Kidney epithelial cell (primary cell): ENCODE data around the gene ZNF740. TPM values are rescaled to one million over a fixed set of nuclear protein-coding genes. Genes with fewer than 3 reads are reported as not detected.

Experiments used
- DNase-seq: peaks from one replicate; pipeline ENCODE4 v3.0.0-alpha.2; 2010; ENCODE audit warnings: low read depth
- H3K27me3 ChIP-seq: 2 replicates; pipeline ENCODE4 v1.6.0; 2011; ENCODE audit warnings: low read length; ENCODE audit not compliant: control insufficient read depth, insufficient read depth
- H3K36me3 ChIP-seq: 2 replicates; pipeline ENCODE4 v1.5.1; 2011; ENCODE audit warnings: low read length; ENCODE audit not compliant: control insufficient read depth, insufficient read depth
- H3K4me3 ChIP-seq: 2 replicates; pipeline ENCODE4 v1.5.1; 2011; ENCODE audit warnings: low read depth, mild to moderate bottlenecking, control low read depth, low read length
- total RNA-seq: library from RNA; depleted of rRNA; stranded (reverse); fragments of >200 nt; gene quantifications from 2 replicates; pipeline ENCODE4 v1.2.3, GENCODE V29; 2015
- TF ChIP-seq, protein P1 (sequence below): IDR thresholded peaks from 2 replicates; pipeline ENCODE4 v1.5.1; 2011; ENCODE audit warnings: mild to moderate bottlenecking, moderate library complexity, low read length, control low read depth, inconsistent platforms; ENCODE audit not compliant: insufficient read depth, poor library complexity, severe bottlenecking

The ZNF740 gene
- total RNA-seq, 1 donor from 2014 or later = 9.9 TPM

DNA sequence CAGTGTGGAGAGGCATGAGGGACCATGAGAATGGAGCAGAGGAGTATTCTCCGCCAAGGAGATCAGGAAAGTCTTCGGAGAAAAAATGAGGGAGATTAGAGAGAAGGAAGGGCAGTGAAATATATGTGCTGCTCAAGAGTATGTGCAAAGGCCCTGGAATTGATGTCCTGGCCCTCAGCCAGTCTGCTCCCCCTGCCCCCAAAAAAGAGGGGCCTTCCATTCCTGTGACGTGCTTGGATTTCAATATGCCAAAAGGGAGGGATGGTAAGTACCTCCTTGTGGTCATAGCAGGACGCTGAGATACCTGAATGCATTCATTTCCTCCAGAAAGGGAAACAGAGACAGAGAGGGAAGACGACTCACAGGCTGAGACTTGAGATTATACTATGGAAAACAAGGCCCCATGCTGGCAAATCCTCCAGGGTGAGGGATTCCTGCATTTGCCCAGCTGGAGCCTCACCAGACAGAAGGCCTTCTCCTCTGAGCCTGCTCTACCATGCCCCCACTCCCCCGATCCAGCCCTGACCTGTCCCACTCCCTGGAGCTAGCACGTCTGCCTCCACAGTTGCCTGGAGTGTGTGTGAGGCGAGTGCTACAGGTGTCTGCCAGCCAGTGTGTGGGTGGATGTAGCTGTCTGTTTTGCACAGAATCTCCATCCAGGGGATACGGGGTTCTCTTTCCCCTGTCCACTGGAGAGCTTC, 55.4 kb downstream of the ZNF740 start:
- DNase-seq = no peak
- TF ChIP-seq, protein P1, sequence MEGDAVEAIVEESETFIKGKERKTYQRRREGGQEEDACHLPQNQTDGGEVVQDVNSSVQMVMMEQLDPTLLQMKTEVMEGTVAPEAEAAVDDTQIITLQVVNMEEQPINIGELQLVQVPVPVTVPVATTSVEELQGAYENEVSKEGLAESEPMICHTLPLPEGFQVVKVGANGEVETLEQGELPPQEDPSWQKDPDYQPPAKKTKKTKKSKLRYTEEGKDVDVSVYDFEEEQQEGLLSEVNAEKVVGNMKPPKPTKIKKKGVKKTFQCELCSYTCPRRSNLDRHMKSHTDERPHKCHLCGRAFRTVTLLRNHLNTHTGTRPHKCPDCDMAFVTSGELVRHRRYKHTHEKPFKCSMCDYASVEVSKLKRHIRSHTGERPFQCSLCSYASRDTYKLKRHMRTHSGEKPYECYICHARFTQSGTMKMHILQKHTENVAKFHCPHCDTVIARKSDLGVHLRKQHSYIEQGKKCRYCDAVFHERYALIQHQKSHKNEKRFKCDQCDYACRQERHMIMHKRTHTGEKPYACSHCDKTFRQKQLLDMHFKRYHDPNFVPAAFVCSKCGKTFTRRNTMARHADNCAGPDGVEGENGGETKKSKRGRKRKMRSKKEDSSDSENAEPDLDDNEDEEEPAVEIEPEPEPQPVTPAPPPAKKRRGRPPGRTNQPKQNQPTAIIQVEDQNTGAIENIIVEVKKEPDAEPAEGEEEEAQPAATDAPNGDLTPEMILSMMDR = no peak

DNA sequence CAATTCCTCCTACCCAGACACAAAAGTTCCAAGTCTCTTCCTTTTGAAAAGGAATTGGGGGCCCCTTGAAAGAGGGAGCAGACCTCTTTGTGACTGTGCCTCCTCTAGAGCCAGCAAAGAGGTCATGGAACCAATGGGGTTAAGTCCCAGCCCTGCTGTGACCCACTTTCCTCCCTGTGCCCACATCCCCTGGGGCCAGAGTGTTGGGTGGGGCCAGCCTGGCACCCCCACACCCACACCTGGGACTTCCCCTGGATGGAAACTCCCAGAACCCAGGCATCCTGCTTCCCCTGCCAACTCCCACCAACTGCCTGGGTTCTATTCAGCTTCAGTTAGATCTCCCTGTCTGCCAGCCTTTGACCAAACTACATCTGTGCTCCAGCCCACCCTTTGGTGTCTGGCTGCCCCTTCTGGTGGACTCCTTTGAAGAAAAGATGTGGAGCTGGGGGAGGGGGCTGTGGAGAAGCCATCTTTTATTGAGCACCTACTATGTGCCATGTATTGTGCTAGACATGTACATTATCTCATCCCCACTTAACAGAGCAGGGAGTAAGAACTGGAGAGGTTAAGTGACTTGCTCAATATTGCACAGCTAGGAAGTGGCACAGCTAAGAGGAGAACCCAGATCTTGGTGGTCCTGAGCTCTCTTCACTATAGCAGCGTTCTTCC, 56.1 kb downstream of the ZNF740 start:
- peaks cover 6% of the 10 kb centered on the region for H3K27me3 ChIP-seq
- H3K4me3 ChIP-seq = no peak overlapping the region
- DNase-seq = no peak
- TF ChIP-seq, protein P1 = no peak
- no peaks in the 10 kb centered on the region for H3K36me3 ChIP-seq

More for the DNA sequence above, 55.4 kb downstream of the ZNF740 start:
- no peaks in the 10 kb centered on the region for H3K36me3 ChIP-seq
- peaks cover 4% of the 10 kb centered on the region for H3K27me3 ChIP-seq
- no peak overlapping the region for H3K4me3 ChIP-seq

DNA sequence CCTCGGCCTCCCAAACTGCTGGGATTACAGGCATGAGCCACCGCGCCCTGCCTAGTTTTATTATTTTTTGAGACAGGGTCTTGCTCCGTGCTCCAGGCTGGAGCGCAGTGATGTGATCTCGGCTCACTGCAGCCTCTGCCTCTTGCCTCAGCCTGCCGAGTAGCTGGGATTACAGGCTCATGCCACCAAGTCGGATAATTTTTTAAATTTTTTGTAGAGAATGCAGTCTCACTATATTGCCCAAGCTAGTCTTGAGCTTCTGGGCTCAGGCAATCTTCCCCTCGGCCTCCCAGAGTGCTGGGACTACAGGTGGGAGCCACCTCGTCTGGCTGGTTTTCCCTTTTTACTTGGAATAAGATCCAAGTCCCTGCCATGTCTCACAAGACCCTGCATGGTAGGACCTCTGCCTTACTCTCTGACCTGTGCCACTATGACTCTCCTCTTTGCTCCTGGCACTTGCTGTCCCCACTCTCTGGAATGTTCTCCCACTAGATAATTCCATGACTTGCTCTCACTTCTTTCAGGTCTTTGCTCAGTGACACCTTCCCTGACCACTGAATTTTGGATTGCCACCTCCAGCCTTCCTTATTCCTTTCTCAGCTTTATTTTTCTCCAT, 59.2 kb downstream of the ZNF740 start:
- TF ChIP-seq, protein P1 = no peak
- Histone ChIP-seq H3K27me3 (peaks cover 26% of the 10 kb centered on the region), H3K4me3 (no peak overlapping the region), H3K36me3 (no peaks in the 10 kb centered on the region)
- no peak for DNase-seq

DNA sequence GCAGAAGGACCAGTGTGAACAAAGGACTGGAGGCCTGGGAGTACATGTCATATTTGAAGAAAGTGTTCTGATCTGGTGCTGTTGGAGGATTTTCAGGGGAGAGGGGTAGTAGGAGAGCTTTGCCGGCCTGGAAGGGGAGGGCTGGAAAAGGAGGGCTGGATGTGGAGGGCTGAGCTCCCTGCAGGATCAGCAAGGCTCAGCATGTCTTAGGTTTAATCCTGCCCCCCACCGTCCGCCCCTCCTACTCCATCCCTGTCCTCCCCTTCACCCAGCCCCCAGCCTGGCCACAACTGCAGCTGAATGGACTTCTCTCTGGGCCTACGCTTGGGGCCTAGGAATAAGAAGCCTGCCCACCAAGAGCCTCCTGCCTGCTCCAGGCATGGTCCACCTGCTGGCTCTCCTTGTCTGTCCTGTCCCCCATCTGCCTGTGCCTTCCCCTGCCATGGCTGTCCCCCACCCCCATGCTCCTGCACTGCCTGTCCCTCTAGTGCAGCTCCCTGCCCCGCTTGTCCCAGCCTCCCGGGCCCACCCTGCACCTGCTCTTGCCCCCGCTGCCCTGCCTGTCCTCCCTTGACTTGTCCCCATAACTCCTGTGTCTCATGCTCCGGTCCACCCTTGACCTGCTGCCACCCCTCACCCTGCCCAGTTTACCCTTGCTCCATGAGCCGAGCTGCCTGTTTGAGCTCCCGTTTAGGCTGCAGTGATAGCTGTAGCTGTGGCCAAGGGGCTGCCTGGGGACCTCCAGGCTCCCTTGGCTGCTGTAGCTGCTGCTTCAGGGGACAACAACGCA, 61.3 kb downstream of the ZNF740 start:
- peaks cover 26% of the 10 kb centered on the region for H3K27me3 ChIP-seq
- TF ChIP-seq, protein P1 = no peak

DNA sequence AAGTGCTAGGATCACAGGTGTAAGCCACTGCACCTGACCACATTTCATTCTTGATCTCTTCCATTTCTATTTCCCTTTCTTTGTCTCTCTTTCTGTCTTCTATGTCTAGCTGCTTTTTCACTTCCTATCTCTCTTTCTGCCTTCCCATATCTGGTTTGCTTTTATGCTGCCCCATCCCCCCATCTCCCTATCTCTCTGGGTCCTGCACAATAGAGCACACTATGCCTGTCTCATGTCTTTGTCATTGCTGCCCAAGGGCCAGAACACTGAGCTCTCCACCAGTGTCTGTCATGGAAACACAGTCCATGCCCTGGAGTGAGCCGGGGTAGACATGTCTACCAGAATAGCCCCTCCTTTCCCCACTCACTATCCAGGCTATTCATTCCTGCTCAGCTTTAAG, 63.8 kb downstream of the ZNF740 start:
- no peak for DNase-seq
- TF ChIP-seq, protein P1 = no peak
- H3K36me3 ChIP-seq = no peaks in the 10 kb centered on the region
- peaks cover 26% of the 10 kb centered on the region for H3K27me3 ChIP-seq
- H3K4me3 ChIP-seq = no peak overlapping the region

More for the DNA sequence above, 61.3 kb downstream of the ZNF740 start:
- Histone ChIP-seq H3K36me3 (no peaks in the 10 kb centered on the region), H3K4me3 (no peak overlapping the region)
- no peak for DNase-seq

Other genes with a start within 250 kb of the ZNF740 start
- 1,751 and 1,904 TPM in 2 replicates for gene KRT18, start 231.6 kb upstream of the ZNF740 start, total RNA-seq
- 484 and 526 TPM in 2 replicates for gene EIF4B, start 174.3 kb upstream of the ZNF740 start, total RNA-seq
- 3.8 and 10.1 TPM in 2 replicates for gene TNS2, start 130.7 kb upstream of the ZNF740 start, total RNA-seq
- 32.0 and 32.3 TPM in 2 replicates for gene SPRYD3, start 101.3 kb upstream of the ZNF740 start, total RNA-seq
- gene IGFBP6, start 83.1 kb upstream of the ZNF740 start, total RNA-seq = 21.4 and 33.7 TPM in 2 replicates
- 0.07 TPM in 1 of 2 replicates, not detected in the other for gene SOAT2, start 77.2 kb upstream of the ZNF740 start, total RNA-seq
- gene CSAD, start 203 bp downstream of the ZNF740 start, total RNA-seq = 5.3 and 9.1 TPM in 2 replicates
- gene ITGB7, start 26.5 kb downstream of the ZNF740 start, total RNA-seq = 0.75 and 1.6 TPM in 2 replicates
- gene RARG, start 51.5 kb downstream of the ZNF740 start, total RNA-seq = 6.1 and 6.9 TPM in 2 replicates
- 2.2 and 4.0 TPM in 2 replicates for gene ESPL1, start 87.6 kb downstream of the ZNF740 start, total RNA-seq
- 291 and 301 TPM in 2 replicates for gene PFDN5, start 114.8 kb downstream of the ZNF740 start, total RNA-seq
- 73.1 and 75.3 TPM in 2 replicates for gene MYG1, start 119.0 kb downstream of the ZNF740 start, total RNA-seq
- 56.3 and 62.3 TPM in 2 replicates for gene AAAS, start 140.9 kb downstream of the ZNF740 start, total RNA-seq
- gene SP7, start 155.6 kb downstream of the ZNF740 start, total RNA-seq = not detected in 2 replicates
- gene SP1, start 199.5 kb downstream of the ZNF740 start, total RNA-seq = 57.3 and 63.9 TPM in 2 replicates
- not detected in 2 replicates for gene AMHR2, start 243.1 kb downstream of the ZNF740 start, total RNA-seq